Thyroid gland (tissue), 4 donors: ENCODE data around the gene PLEKHA4. TPM values are rescaled to one million over a fixed set of nuclear protein-coding genes. Genes with fewer than 3 reads are reported as not detected.
"Not testable (repeated sequence)": the region's sequence is repeated elsewhere in the genome, so short reads cannot be mapped to it uniquely, and the experiment has no call there.

Experiments
- DNase-seq, 2 donors: peaks; one replicate each; pipeline ENCODE4 v3.0.0-alpha.2; 2019
- H3K27ac ChIP-seq, 3 donors: fragments of 200-600 bp; sonication (generic); 1 replicate in 2 of 3; 2 replicates in 1 of 3; pipeline ENCODE4 v1.5.1; 2016 to 2019; ENCODE audit warnings: mild to moderate bottlenecking in 1 of 3, moderate library complexity in 1 of 3
- H3K27me3 ChIP-seq: fragments of 200-600 bp; sonication (generic); one replicate; pipeline ENCODE4 v1.5.1; 2019
- H3K36me3 ChIP-seq, 2 donors: fragments of 200-600 bp; sonication (generic); one replicate each; pipeline ENCODE4 v1.5.1; 2016 to 2019
- H3K4me1 ChIP-seq, 2 donors: fragments of 200-600 bp; sonication (generic); one replicate each; pipeline ENCODE4 v1.5.1; 2017 to 2019
- H3K4me3 ChIP-seq, 3 donors: fragments of 200-600 bp; sonication (generic); replicated peaks in 1 of 3; 1 replicate in 2 of 3; 2 replicates in 1 of 3; pipeline ENCODE4 v1.5.1; 2016; ENCODE audit warnings: mild to moderate bottlenecking in 1 of 3
- H3K9me3 ChIP-seq: fragments of 200-600 bp; sonication (generic); one replicate; pipeline ENCODE4 v1.5.1; 2017
- CTCF ChIP-seq, 6 experiments: fragments of 200-600 bp in 3 of 6; fragments of 450-650 bp in 3 of 6; sonication (generic) in 3 of 6; IDR thresholded peaks; one replicate each; pipeline ENCODE4 v1.5.1; 2016 to 2019; ENCODE audit warnings: antibody characterized with exemption in 6 of 6, mild to moderate bottlenecking in 2 of 6, inconsistent platforms in 1 of 6, moderate library complexity in 1 of 6
- POLR2A ChIP-seq, 2 donors: fragments of 450-650 bp; IDR thresholded peaks; one replicate each; pipeline ENCODE4 v1.6.1; 2017; ENCODE audit warnings: antibody characterized with exemption in 2 of 2, mild to moderate bottlenecking in 2 of 2, moderate library complexity in 1 of 2
- WGBS, 2 donors: methylation state at CpG; one replicate each; pipeline ENCODE4 v1.1.5; 2017; 5-methylcytosine and 5-hydroxymethylcytosine counted together
- intact Hi-C: fragments of 100-400 bp; cut with DNase I; formaldehyde crosslinking; loops from one replicate; pipeline ENCODE4 v1.15.1; 2023
- small RNA-seq: library from RNA; depleted of rRNA; stranded (forward); fragments of <200 nt; gene quantifications from one replicate; pipeline ENCODE3, GENCODE V24; 2016
- total RNA-seq, 4 donors: library from RNA; depleted of rRNA; stranded (reverse); fragments of >200 nt; gene quantifications; one replicate each; pipeline ENCODE4 v1.2.3, GENCODE V29; 2016

The PLEKHA4 gene
- total RNA-seq, 4 donors from 2014 or later: 15.2 to 21.8 (median 19.0) TPM

- no peaks in the 10 kb centered on the region for H3K9me3 ChIP-seq
- H3K27me3 ChIP-seq: no peaks in the 10 kb centered on the region
- peaks cover 0 to 3% of the 10 kb centered on the region in 2 donors for H3K36me3 ChIP-seq
- peak; percentile 83 to 99 (median 97) for TF ChIP-seq CTCF (IDR thresholded peaks at IDR 0.05)
- peak in 1 of 2 donors; percentile 15 for TF ChIP-seq POLR2A (IDR thresholded peaks at IDR 0.05)
- H3K4me3 ChIP-seq: no peak overlapping the region
- peak overlapping the region; percentile 85 to 98 (median 86) for H3K27ac ChIP-seq
- DNase-seq: peak; percentile 95 to 97
- H3K4me1 ChIP-seq: peaks cover 6 to 18% of the 10 kb centered on the region in 2 donors
- WGBS, 2 donors: 2% methylated on average over 26 to 31 of the region's 38 CpGs
- intact Hi-C loops: loop anchor here (2.0 to 5.0 kb wide), 2 partner anchors 42 to 177 kb away; partner anchors contain the start of gene HSD17B14
Measured at GRCh38 chr19:48795055-48795684, 73.2 kb downstream of the PLEKHA4 start.

GRCh38 chr19:48794291-48794690 lies 74.1 kb downstream of the PLEKHA4 start:
- Histone ChIP-seq H3K9me3 (no peaks in the 10 kb centered on the region), H3K4me1 (peaks cover 6 to 18% of the 10 kb centered on the region in 2 donors), H3K4me3 (no peak overlapping the region), H3K27me3 (no peaks in the 10 kb centered on the region), H3K27ac (peak overlapping the region in 2 of 3 donors; percentile 85 to 98), H3K36me3 (peaks cover 0 to 3% of the 10 kb centered on the region in 2 donors)
- no peak for DNase-seq
- TF ChIP-seq POLR2A (IDR thresholded peaks at IDR 0.05) (no peak), CTCF (IDR thresholded peaks at IDR 0.05) (no peak)
- 90 to 91% methylated on average over 6 of the region's 6 CpGs for WGBS, 2 donors
- intact Hi-C loops: loop anchor here (2.0 kb wide), 1 partner anchor 43 kb away; the partner anchor contains the start of gene HSD17B14

GRCh38 chr19:48793271-48793670 lies 75.1 kb downstream of the PLEKHA4 start:
- Histone ChIP-seq H3K27ac (no peak overlapping the region), H3K27me3 (no peaks in the 10 kb centered on the region), H3K4me3 (no peak overlapping the region), H3K36me3 (no peaks in the 10 kb centered on the region), H3K9me3 (no peaks in the 10 kb centered on the region), H3K4me1 (peaks cover 6 to 18% of the 10 kb centered on the region in 2 donors)
- 68 to 76% methylated on average over 8 of the region's 8 CpGs for WGBS, 2 donors
- intact Hi-C loops: no loop called here
- no peak for DNase-seq
- TF ChIP-seq CTCF (IDR thresholded peaks at IDR 0.05) (no peak), POLR2A (IDR thresholded peaks at IDR 0.05) (no peak)

GRCh38 chr19:48787331-48787730 lies 81.1 kb downstream of the PLEKHA4 start:
- H3K36me3 ChIP-seq, H3K4me1 ChIP-seq, intact Hi-C loops, H3K27ac ChIP-seq, H3K9me3 ChIP-seq, DNase-seq, H3K27me3 ChIP-seq, H3K4me3 ChIP-seq: not testable (repeated sequence)
- WGBS, 2 donors: 88 to 93% methylated on average over 9 of the region's 9 CpGs

Small RNA genes within 50 kb of the gene (small RNA-seq; reads per million reads assigned to genes)
- gene RNU6-317P: not detected

Other genes with a start within 250 kb of the PLEKHA4 start
- 1,000 to 10,000 TPM; 1,845 to 2,426 (median 1,951) TPM for gene RPL18, start 249.4 kb downstream of the PLEKHA4 start, total RNA-seq
- 10 to 100 TPM; 17.1 to 45.4 (median 31.4) TPM for gene SPHK2, start 249.1 kb downstream of the PLEKHA4 start, total RNA-seq
- 10 to 100 TPM; 18.9 to 32.8 (median 25.1) TPM for gene DBP, start 231.2 kb downstream of the PLEKHA4 start, total RNA-seq
- gene CA11, start 222.4 kb downstream of the PLEKHA4 start, total RNA-seq: 10 to 100 TPM in 1 of 4 donors, 1 to 10 TPM in 3; 4.6 to 13.4 (median 6.3) TPM
- 1 to 10 TPM in 1 of 4 donors, under 1 TPM in 2, not detected in 1; 0.45 to 1.2 (median 0.78) TPM for gene NTN5, start 195.6 kb downstream of the PLEKHA4 start, total RNA-seq
- 1 to 10 TPM in 1 of 4 donors, under 1 TPM in 1, not detected in 2; 0.27 to 1.3 TPM for gene FUT2, start 172.6 kb downstream of the PLEKHA4 start, total RNA-seq
- gene MAMSTR, start 148.9 kb downstream of the PLEKHA4 start, total RNA-seq: under 1 TPM in 3 of 4 donors, not detected in 1; 0.29 to 0.67 (median 0.54) TPM
- 10 to 100 TPM in 2 of 4 donors, 1 to 10 TPM in 2; 9.7 to 25.8 (median 14.0) TPM for gene RASIP1, start 128.0 kb downstream of the PLEKHA4 start, total RNA-seq
- 1 to 10 TPM in 2 of 4 donors, not detected in 2; 1.1 TPM for gene IZUMO1, start 121.7 kb downstream of the PLEKHA4 start, total RNA-seq
- 1 to 10 TPM; 1.7 to 3.0 (median 2.0) TPM for gene FUT1, start 116.0 kb downstream of the PLEKHA4 start, total RNA-seq
- not detected for gene FGF21, start 113.1 kb downstream of the PLEKHA4 start, total RNA-seq
- gene BCAT2, start 57.6 kb downstream of the PLEKHA4 start, total RNA-seq: 10 to 100 TPM; 35.4 to 52.8 (median 45.9) TPM
- gene HSD17B14, start 32.1 kb downstream of the PLEKHA4 start, total RNA-seq: 10 to 100 TPM; 11.9 to 46.8 (median 22.2) TPM
- 10 to 100 TPM; 18.7 to 31.7 (median 24.2) TPM for gene PPP1R15A, start 3.8 kb upstream of the PLEKHA4 start, total RNA-seq
- gene TULP2, start 30.1 kb upstream of the PLEKHA4 start, total RNA-seq: under 1 TPM in 1 of 4 donors, not detected in 3; 0.27 TPM
- gene NUCB1, start 31.7 kb upstream of the PLEKHA4 start, total RNA-seq: 100 to 1,000 TPM; 267 to 424 (median 371) TPM
- gene DHDH, start 65.1 kb upstream of the PLEKHA4 start, total RNA-seq: not detected
- 10 to 100 TPM; 28.2 to 74.4 (median 41.2) TPM for gene BAX, start 86.3 kb upstream of the PLEKHA4 start, total RNA-seq
- gene FTL, start 96.7 kb upstream of the PLEKHA4 start, total RNA-seq: over 10,000 TPM in 1 of 4 donors, 1,000 to 10,000 TPM in 3; 5,748 to 12,335 (median 7,175) TPM
- 10 to 100 TPM; 17.9 to 33.2 (median 23.9) TPM for gene GYS1, start 124.7 kb upstream of the PLEKHA4 start, total RNA-seq
- 100 to 1,000 TPM in 3 of 4 donors, 10 to 100 TPM in 1; 80.5 to 131 (median 118) TPM for gene RUVBL2, start 125.3 kb upstream of the PLEKHA4 start, total RNA-seq
- not detected for gene LHB, start 148.5 kb upstream of the PLEKHA4 start, total RNA-seq
- not detected for gene CGB3, start 155.7 kb upstream of the PLEKHA4 start, total RNA-seq
- not detected for gene CGB2, start 163.3 kb upstream of the PLEKHA4 start, total RNA-seq
- gene CGB1, start 168.3 kb upstream of the PLEKHA4 start, total RNA-seq: not detected
- gene CGB5, start 175.2 kb upstream of the PLEKHA4 start, total RNA-seq: under 1 TPM in 1 of 4 donors, not detected in 3; 0.56 TPM
- not detected for gene CGB8, start 180.5 kb upstream of the PLEKHA4 start, total RNA-seq
- gene CGB7, start 189.1 kb upstream of the PLEKHA4 start, total RNA-seq: not detected
- under 1 TPM in 1 of 4 donors, not detected in 3; 0.33 TPM for gene NTF4, start 196.2 kb upstream of the PLEKHA4 start, total RNA-seq
- not detected for gene KCNA7, start 204.1 kb upstream of the PLEKHA4 start, total RNA-seq
- 100 to 1,000 TPM; 253 to 388 (median 305) TPM for gene SNRNP70, start 216.8 kb upstream of the PLEKHA4 start, total RNA-seq
- gene LIN7B, start 245.8 kb upstream of the PLEKHA4 start, total RNA-seq: 10 to 100 TPM; 10.5 to 17.7 (median 13.8) TPM